Smooth muscle cell (in vitro differentiated cells): ENCODE data around the gene HECW1. TPM values are rescaled to one million over a fixed set of nuclear protein-coding genes. Genes with fewer than 3 reads are reported as not detected.

Experiments used
- DNase-seq: peaks from one replicate; lab custom pipeline; 2025; ENCODE audit not compliant: unreplicated experiment; lab: John Stamatoyannopoulos, UW
- H2AFZ ChIP-seq: fragments of 200-600 bp; sonication (generic); 2 replicates; pipeline ENCODE4 v1.6.0; 2016; ENCODE audit warnings: antibody characterized with exemption, low read depth, mild to moderate bottlenecking
- H3F3A ChIP-seq: fragments of 200-600 bp; sonication (generic); 2 replicates; pipeline ENCODE4 v1.6.0; 2017; ENCODE audit warnings: antibody characterized with exemption, low read depth
- H3K27ac ChIP-seq: fragments of 200-600 bp; sonication (generic); 2 replicates; pipeline ENCODE4 v1.5.1; 2016; ENCODE audit warnings: low read depth, mild to moderate bottlenecking
- H3K27me3 ChIP-seq: fragments of 200-600 bp; sonication (generic); 2 replicates; pipeline ENCODE4 v1.6.1; 2016; ENCODE audit warnings: low read depth, mild to moderate bottlenecking
- H3K36me3 ChIP-seq: fragments of 200-600 bp; sonication (generic); 2 replicates; pipeline ENCODE4 v1.5.1; 2016; ENCODE audit warnings: low read depth
- H3K4me1 ChIP-seq: fragments of 200-600 bp; sonication (generic); 2 replicates; pipeline ENCODE4 v1.5.1; 2016; ENCODE audit warnings: low read depth
- H3K4me2 ChIP-seq: fragments of 200-600 bp; sonication (generic); 2 replicates; pipeline ENCODE4 v1.6.0; 2016; ENCODE audit warnings: mild to moderate bottlenecking
- H3K4me3 ChIP-seq: fragments of 200-600 bp; sonication (generic); 2 replicates; pipeline ENCODE4 v1.5.1; 2016; ENCODE audit warnings: mild to moderate bottlenecking
- H3K79me2 ChIP-seq: fragments of 200-600 bp; sonication (generic); 2 replicates; pipeline ENCODE4 v1.6.0; 2016; ENCODE audit warnings: low read depth, mild to moderate bottlenecking
- H3K9ac ChIP-seq: fragments of 200-600 bp; sonication (generic); 2 replicates; pipeline ENCODE4 v1.6.0; 2016; ENCODE audit warnings: low read depth
- H3K9me3 ChIP-seq: fragments of 200-600 bp; sonication (generic); replicated peaks from 2 replicates; pipeline ENCODE4 v1.5.1; 2016; ENCODE audit warnings: low read depth
- H4K20me1 ChIP-seq: fragments of 200-600 bp; sonication (generic); 2 replicates; pipeline ENCODE4 v1.6.0; 2016; ENCODE audit warnings: low read depth
- CTCF ChIP-seq: fragments of 200-600 bp; sonication (generic); IDR thresholded peaks from 2 replicates; pipeline ENCODE4 v1.5.1; 2017; ENCODE audit warnings: borderline replicate concordance, mild to moderate bottlenecking, antibody characterized with exemption; ENCODE audit not compliant: insufficient read depth, poor library complexity, severe bottlenecking
- WGBS: methylation state at CpG from one replicate; pipeline ENCODE4 v1.1.7; 2016; ENCODE audit warnings: low lambda C conversion rate; 5-methylcytosine and 5-hydroxymethylcytosine counted together
- polyA plus RNA-seq: library from polyadenylated mRNA; unstranded; fragments of >200 nt; fragmentation: Nextera tagmentation; extraction: Ambion mirVana; gene quantifications from 2 replicates; pipeline ENCODE4 v1.2.1, GENCODE V29; 2016
- total RNA-seq: library from RNA; depleted of rRNA; stranded (reverse); fragments of >200 nt; gene quantifications from 2 replicates; pipeline ENCODE4 v1.2.3, GENCODE V29; 2014

Gene HECW1
- total and polyA plus RNA-seq, 2 experiments from 2014 or later: 0.09 to 0.49 TPM

- Histone ChIP-seq H2AFZ (peak overlapping the region; percentile 49), H3K9ac (no peak overlapping the region), H3K4me2 (peak overlapping the region; percentile 36), H4K20me1 (no peaks in the 10 kb centered on the region), H3K36me3 (no peaks in the 10 kb centered on the region), H3K4me1 (peaks cover 6% of the 10 kb centered on the region), H3K4me3 (no peak overlapping the region), H3K27ac (no peak overlapping the region), H3K27me3 (no peaks in the 10 kb centered on the region), H3F3A (no peaks in the 10 kb centered on the region), H3K9me3 (no peaks in the 10 kb centered on the region), H3K79me2 (no peaks in the 10 kb centered on the region)
- no peak for DNase-seq
- TF ChIP-seq CTCF: no peak
- WGBS: 62% methylated on average over 10 of the region's 10 CpGs
Observed at GRCh38 chr7:43302211-43302711, 189.8 kb downstream of the HECW1 start.

DNA sequence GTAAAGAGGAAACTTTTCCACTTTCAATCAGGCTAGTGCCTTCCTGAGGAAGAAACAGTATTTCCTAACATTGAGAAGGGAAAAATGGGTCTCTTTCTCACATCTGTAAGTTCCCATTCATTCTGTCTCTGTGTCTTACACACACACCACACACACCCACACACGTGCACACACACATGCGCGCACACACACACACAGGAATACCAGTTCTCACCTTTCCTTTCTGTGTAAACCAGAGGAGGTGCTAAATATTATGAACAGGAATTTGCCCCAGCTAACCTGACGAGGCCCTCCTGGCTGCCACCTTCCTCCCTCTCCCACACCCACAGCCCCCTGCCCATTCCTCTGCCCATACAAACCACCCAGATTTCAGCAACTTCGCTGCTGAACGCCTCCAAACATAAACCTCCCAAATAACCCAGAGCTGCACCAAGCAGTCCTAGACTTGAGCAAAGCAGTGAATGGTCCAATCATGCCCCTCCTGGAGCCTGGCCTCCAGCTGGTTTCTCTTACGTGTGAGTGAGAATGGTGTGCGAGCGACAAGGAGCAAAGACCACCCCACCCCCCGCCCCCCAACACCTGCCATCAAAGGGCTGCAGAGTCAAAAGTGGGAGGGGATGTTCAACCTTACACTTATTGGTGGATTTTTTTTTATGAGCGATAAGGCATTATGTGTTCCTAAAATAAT is 190.5 kb downstream of the HECW1 start:
- H3K36me3 ChIP-seq: no peaks in the 10 kb centered on the region
- 92% methylated on average over 11 of the region's 11 CpGs for whole genome bisulfite sequencing
- no peak for DNase-seq
- no peak overlapping the region for H3K4me3 ChIP-seq
- no peaks in the 10 kb centered on the region for H4K20me1 ChIP-seq
- H3K4me1 ChIP-seq: peaks cover 6% of the 10 kb centered on the region
- no peak for TF ChIP-seq CTCF
- H2AFZ ChIP-seq: no peak overlapping the region
- no peaks in the 10 kb centered on the region for H3K27me3 ChIP-seq
- H3K9ac ChIP-seq: no peak overlapping the region
- H3K79me2 ChIP-seq: no peaks in the 10 kb centered on the region
- no peak overlapping the region for H3K4me2 ChIP-seq
- H3K27ac ChIP-seq: no peak overlapping the region
- H3K9me3 ChIP-seq: no peaks in the 10 kb centered on the region
- H3F3A ChIP-seq: no peaks in the 10 kb centered on the region

GRCh38 chr7:43303740-43304241 is 191.3 kb downstream of the HECW1 start:
- H2AFZ ChIP-seq: no peak overlapping the region
- H3K9me3 ChIP-seq: no peaks in the 10 kb centered on the region
- peaks cover 6% of the 10 kb centered on the region for H3K4me1 ChIP-seq
- no peak for DNase-seq
- no peak overlapping the region for H3K27ac ChIP-seq
- no peak overlapping the region for H3K4me2 ChIP-seq
- H3K79me2 ChIP-seq: no peaks in the 10 kb centered on the region
- H4K20me1 ChIP-seq: no peaks in the 10 kb centered on the region
- H3K9ac ChIP-seq: no peak overlapping the region
- no peaks in the 10 kb centered on the region for H3K27me3 ChIP-seq
- no peaks in the 10 kb centered on the region for H3F3A ChIP-seq
- TF ChIP-seq CTCF: no peak
- 37% methylated on average over 4 of the region's 4 CpGs for WGBS
- no peak overlapping the region for H3K4me3 ChIP-seq
- no peaks in the 10 kb centered on the region for H3K36me3 ChIP-seq
